ENCODE measurements around the gene TSSC4. TPM values are rescaled to one million over a fixed set of nuclear protein-coding genes. Genes with fewer than 3 reads are reported as not detected.

The TSSC4 gene
- polyA plus RNA-seq, 3 donors: 28.1 to 74.6 (median 52.0) TPM

DNA sequence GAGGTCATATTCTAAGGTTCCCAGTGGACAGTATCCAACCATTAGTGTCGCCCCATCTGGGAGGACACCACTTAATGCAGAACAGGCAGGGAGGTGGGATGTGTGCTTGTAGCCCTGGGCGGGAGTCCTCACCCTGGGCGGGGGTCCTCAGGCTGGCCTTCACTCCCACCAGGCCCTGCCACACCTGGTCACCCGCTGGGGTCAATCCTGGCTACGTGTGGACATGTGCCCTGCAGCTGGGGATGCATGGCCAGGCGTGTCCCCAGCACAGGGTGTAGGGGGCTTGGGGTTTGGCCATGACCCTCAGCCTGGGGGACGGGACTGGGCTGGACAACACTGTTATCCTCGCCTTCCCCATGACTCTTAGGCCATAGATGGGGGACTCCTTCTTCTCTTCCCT is 25.0 kb downstream of the TSSC4 start:
- WGBS (ENCODE audit: insufficient coverage): 100% methylated on average over 2 of the region's 8 CpGs
- H3K4me1 ChIP-seq (ENCODE audit: control insufficient read depth in 1 of 2, insufficient read depth in 2 of 2, low read length in 2 of 2): peaks cover 1 to 2% of the 10 kb centered on the region in 2 donors
- no peak overlapping the region for H2AFZ ChIP-seq (ENCODE audit: insufficient read depth, low read depth, low read length, poor library complexity, severe bottlenecking)
- intact Hi-C loops (cut with micrococcal nuclease): no loop called here
- H3K9me3 ChIP-seq (replicated peaks in 1 of 2; ENCODE audit: control insufficient read depth in 1 of 2, insufficient read depth in 1 of 2, low read length in 2 of 2): no peaks in the 10 kb centered on the region
- no peak overlapping the region for H3K9ac ChIP-seq (ENCODE audit: insufficient read depth, low read length, poor library complexity, severe bottlenecking)
- H3K4me3 ChIP-seq (replicated peaks in 1 of 3; ENCODE audit: low read depth in 2 of 3, low read length in 3 of 3): no peak overlapping the region
- no peak for TF ChIP-seq CTCF (IDR thresholded peaks at IDR 0.05)
- Mint-ChIP-seq H3K4me3 (no peak overlapping the region), H3K9me3 (peaks cover 0 to 3% (median 0%) of the 10 kb centered on the region in 7 donors), H3K27me3 (ENCODE audit: low read depth in 3 of 3) (peaks cover 0 to 15% (median 5%) of the 10 kb centered on the region in 3 donors), H3K27ac (no peak overlapping the region), H3K36me3 (no peaks in the 10 kb centered on the region), H3K4me1 (no peaks in the 10 kb centered on the region)
- no peaks in the 10 kb centered on the region for H4K20me1 ChIP-seq (ENCODE audit: insufficient read depth, low read length)
- H3K27me3 ChIP-seq (ENCODE audit: control insufficient read depth in 2 of 2, insufficient read depth in 2 of 2, low read length in 2 of 2): no peaks in the 10 kb centered on the region
- no peaks in the 10 kb centered on the region for H3K79me2 ChIP-seq (ENCODE audit: insufficient read depth, low read length)
- H3K4me2 ChIP-seq (replicated peaks; ENCODE audit: extremely low read depth, low read length, poor library complexity, severe bottlenecking): no peak overlapping the region
- H3K36me3 ChIP-seq (replicated peaks in 1 of 2; ENCODE audit: control insufficient read depth in 1 of 2, insufficient read depth in 2 of 2, low read length in 2 of 2): no peaks in the 10 kb centered on the region
- H3K27ac ChIP-seq (ENCODE audit: low read depth in 1 of 2, low read length in 2 of 2): no peak overlapping the region
- DNase-seq: no peak

DNA sequence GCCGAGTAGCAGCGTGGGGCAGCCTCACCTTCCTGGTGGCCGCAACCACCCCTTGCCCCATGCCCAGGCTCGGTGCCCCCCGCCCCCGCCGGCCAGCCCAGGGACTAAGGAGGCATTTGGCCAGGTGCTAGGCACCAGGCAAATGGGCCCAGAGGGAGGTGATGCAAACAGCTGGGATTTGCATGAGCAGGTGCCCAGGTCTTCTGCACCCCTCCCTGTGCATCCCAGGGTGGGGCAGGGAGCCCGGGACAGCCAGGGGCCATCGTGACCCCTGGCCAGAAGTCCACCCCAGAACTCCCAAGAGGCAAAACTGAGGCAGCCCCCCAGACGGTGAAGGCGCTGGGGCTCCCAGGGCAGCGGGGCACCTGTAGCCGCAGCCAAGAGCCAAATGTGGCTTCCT is 25.7 kb downstream of the TSSC4 start:
- Mint-ChIP-seq H3K4me1 (no peaks in the 10 kb centered on the region), H3K27ac (no peak overlapping the region), H3K27me3 (ENCODE audit: low read depth in 3 of 3) (peaks cover 0 to 12% (median 5%) of the 10 kb centered on the region in 3 donors), H3K36me3 (no peaks in the 10 kb centered on the region), H3K9me3 (peaks cover 0 to 3% (median 0%) of the 10 kb centered on the region in 7 donors), H3K4me3 (no peak overlapping the region)
- H4K20me1 ChIP-seq (ENCODE audit: insufficient read depth, low read length): no peaks in the 10 kb centered on the region
- no peak for DNase-seq
- no peak overlapping the region for H3K4me2 ChIP-seq (replicated peaks; ENCODE audit: extremely low read depth, low read length, poor library complexity, severe bottlenecking)
- H3K27me3 ChIP-seq (ENCODE audit: control insufficient read depth in 2 of 2, insufficient read depth in 2 of 2, low read length in 2 of 2): no peaks in the 10 kb centered on the region
- no peak for TF ChIP-seq CTCF (IDR thresholded peaks at IDR 0.05)
- no peaks in the 10 kb centered on the region for H3K4me1 ChIP-seq (ENCODE audit: control insufficient read depth in 1 of 2, insufficient read depth in 2 of 2, low read length in 2 of 2)
- no peak overlapping the region for H3K4me3 ChIP-seq (replicated peaks in 1 of 3; ENCODE audit: low read depth in 2 of 3, low read length in 3 of 3)
- no peaks in the 10 kb centered on the region for H3K36me3 ChIP-seq (replicated peaks in 1 of 2; ENCODE audit: control insufficient read depth in 1 of 2, insufficient read depth in 2 of 2, low read length in 2 of 2)
- H2AFZ ChIP-seq (ENCODE audit: insufficient read depth, low read depth, low read length, poor library complexity, severe bottlenecking): no peak overlapping the region
- H3K27ac ChIP-seq (ENCODE audit: low read depth in 1 of 2, low read length in 2 of 2): no peak overlapping the region
- H3K9me3 ChIP-seq (replicated peaks in 1 of 2; ENCODE audit: control insufficient read depth in 1 of 2, insufficient read depth in 1 of 2, low read length in 2 of 2): no peaks in the 10 kb centered on the region
- intact Hi-C loops (cut with micrococcal nuclease): no loop called here
- WGBS (ENCODE audit: insufficient coverage): 96% methylated on average over 13 of the region's 13 CpGs
- H3K79me2 ChIP-seq (ENCODE audit: insufficient read depth, low read length): no peaks in the 10 kb centered on the region
- H3K9ac ChIP-seq (ENCODE audit: insufficient read depth, low read length, poor library complexity, severe bottlenecking): no peak overlapping the region
